SK-N-SH (cell line): Measurements from ENCODE around the gene ATXN7. TPM values are rescaled to one million over a fixed set of nuclear protein-coding genes. Genes with fewer than 3 reads are reported as not detected.

Source experiments
- CTCF ChIA-PET: fragments of 300-600, 350-600 bp; formaldehyde crosslinking; extraction: SDS; loops from one replicate; lab custom pipeline; 2021; lab: Yijun Ruan, JAX
- POLR2A ChIA-PET: fragments of 350-600 bp; sonication (Branson Sonifier 250); formaldehyde crosslinking; extraction: SDS; loops from one replicate; lab custom pipeline; 2020; ENCODE audit warnings: antibody characterized with exemption, inconsistent platforms; lab: Yijun Ruan, JAX
- DNase-seq: peaks from one replicate; pipeline ENCODE4 v3.0.0; 2012
- H2AFZ ChIP-seq: fragments of 200-600 bp; sonication (generic); 2 replicates; pipeline ENCODE4 v1.8.1; 2016; ENCODE audit warnings: antibody characterized with exemption, mild to moderate bottlenecking, low read depth
- H3F3A ChIP-seq: fragments of 200-600 bp; sonication (generic); replicated peaks from 2 replicates; pipeline ENCODE3; 2016; ENCODE audit warnings: antibody characterized with exemption, mild to moderate bottlenecking; ENCODE audit not compliant: insufficient read depth
- H3K27ac ChIP-seq, 2 experiments: fragments of 200-500 bp in 1 of 2; fragments of 200-600 bp in 1 of 2; sonication (Bioruptor generic) in 1 of 2; sonication (generic), shearing (Covaris generic) in 1 of 2; 2 replicates each; pipeline versions ENCODE4 v1.5.1 to v1.6.1; 2014 to 2016; ENCODE audit warnings: low read depth in 2 of 2, inconsistent platforms in 1 of 2, low read length in 1 of 2, mild to moderate bottlenecking in 1 of 2, mixed read lengths in 1 of 2
- H3K27me3 ChIP-seq: fragments of 200-600 bp; sonication (generic), shearing (Covaris generic); 2 replicates; pipeline ENCODE4 v1.6.1; 2016; ENCODE audit warnings: mixed run types; ENCODE audit not compliant: insufficient read depth
- H3K36me3 ChIP-seq, 2 experiments: fragments of 200-500 bp in 1 of 2; fragments of 200-600 bp in 1 of 2; sonication (Bioruptor generic) in 1 of 2; sonication (generic) in 1 of 2; replicated peaks in 1 of 2; 2 replicates each; pipeline versions ENCODE3 to v1.5.1; 2014 to 2016; ENCODE audit warnings: low read length in 1 of 2, mild to moderate bottlenecking in 1 of 2; ENCODE audit not compliant: insufficient read depth in 2 of 2, control insufficient read depth in 1 of 2
- H3K4me1 ChIP-seq, 2 experiments: fragments of 200-500 bp in 1 of 2; fragments of 200-600 bp in 1 of 2; sonication (Bioruptor generic) in 1 of 2; sonication (generic), shearing (Covaris generic) in 1 of 2; 2 replicates each; pipeline versions ENCODE4 v1.5.1 to v1.6.1; 2014 to 2016; ENCODE audit warnings: low read depth in 1 of 2, low read length in 1 of 2, mixed run types in 1 of 2; ENCODE audit not compliant: insufficient read depth in 2 of 2, control insufficient read depth in 1 of 2
- H3K4me2 ChIP-seq: fragments of 200-600 bp; sonication (generic), shearing (Covaris generic); 2 replicates; pipeline ENCODE4 v1.6.1; 2017; ENCODE audit warnings: mixed run types
- H3K4me3 ChIP-seq, 2 experiments: fragments of 200-500 bp in 1 of 2; fragments of 200-600 bp in 1 of 2; sonication (Bioruptor generic) in 1 of 2; sonication (generic), shearing (Covaris generic) in 1 of 2; 2 replicates each; pipeline versions ENCODE4 v1.5.1 to v1.8.1; 2014 to 2016; ENCODE audit warnings: low read depth in 2 of 2, inconsistent platforms in 1 of 2, low read length in 1 of 2, mild to moderate bottlenecking in 1 of 2, mixed read lengths in 1 of 2, moderate library complexity in 1 of 2
- H3K79me2 ChIP-seq: fragments of 200-600 bp; sonication (generic); 2 replicates; pipeline ENCODE4 v1.8.1; 2017; ENCODE audit warnings: mild to moderate bottlenecking; ENCODE audit not compliant: insufficient read depth
- H3K9ac ChIP-seq: fragments of 200-600 bp; sonication (generic); 2 replicates; pipeline ENCODE4 v1.6.1; 2017; ENCODE audit warnings: mixed run types
- H3K9me2 ChIP-seq: fragments of 200-600 bp; sonication (generic); 2 replicates; pipeline ENCODE4 v1.6.1; 2017; ENCODE audit warnings: mixed run types
- H3K9me3 ChIP-seq: fragments of 200-600 bp; sonication (generic); 2 replicates; pipeline ENCODE4 v1.6.1; 2017; ENCODE audit warnings: mixed run types, mild to moderate bottlenecking, moderate library complexity
- H4K20me1 ChIP-seq: fragments of 200-600 bp; sonication (generic); 2 replicates; pipeline ENCODE4 v1.6.1; 2017; ENCODE audit warnings: mild to moderate bottlenecking, mixed run types; ENCODE audit not compliant: insufficient read depth
- ELF1 ChIP-seq: IDR thresholded peaks from 2 replicates; pipeline ENCODE4 v1.4.0; 2012
- EP300 ChIP-seq, 2 experiments: IDR thresholded peaks; 2 replicates each; pipeline versions ENCODE4 v1.4.0 to v1.6.1; 2012; ENCODE audit warnings: borderline replicate concordance in 1 of 2, low read depth in 1 of 2, low read length in 1 of 2
- FOSL2 ChIP-seq: IDR thresholded peaks from 2 replicates; pipeline ENCODE4 v1.4.0; 2012; ENCODE audit warnings: low read depth, mild to moderate bottlenecking, moderate library complexity, borderline replicate concordance
- GABPA ChIP-seq: IDR thresholded peaks from 2 replicates; pipeline ENCODE4 v1.4.0; 2012; ENCODE audit warnings: low read depth, mild to moderate bottlenecking
- GATA2 ChIP-seq: sonication (generic); formaldehyde crosslinking; IDR thresholded peaks from 2 replicates; pipeline ENCODE4 v1.5.0; 2020; ENCODE audit warnings: mild to moderate bottlenecking, missing genetic modification reagents
- IRF3 ChIP-seq: fragments of 150-350 bp; IDR thresholded peaks from 2 replicates; pipeline ENCODE4 v1.6.1; 2016; ENCODE audit warnings: mild to moderate bottlenecking, low read depth, low read length
- JUND ChIP-seq: IDR thresholded peaks from 2 replicates; pipeline ENCODE4 v1.4.0; 2012
- MEF2A ChIP-seq: IDR thresholded peaks from 2 replicates; pipeline ENCODE4 v1.4.0; 2012; ENCODE audit warnings: low read depth, borderline replicate concordance
- MXI1 ChIP-seq: IDR thresholded peaks from 2 replicates; pipeline ENCODE4 v1.6.1; 2012; ENCODE audit warnings: mild to moderate bottlenecking, low read depth, low read length, improper control_type of control experiment
- POLR2AphosphoS5 ChIP-seq: IDR thresholded peaks from 2 replicates; pipeline ENCODE4 v1.6.1; 2012; ENCODE audit warnings: low read depth, low read length
- REST ChIP-seq: IDR thresholded peaks from 2 replicates; pipeline ENCODE4 v1.6.1; 2012; ENCODE audit warnings: mild to moderate bottlenecking, low read depth, low read length, moderate library complexity
- SMC3 ChIP-seq: IDR thresholded peaks from 2 replicates; pipeline ENCODE4 v1.6.1; 2012; ENCODE audit warnings: low read depth, low read length, improper control_type of control experiment
- TCF12 ChIP-seq: IDR thresholded peaks from 2 replicates; pipeline ENCODE4 v1.4.0; 2012
- TEAD4 ChIP-seq: IDR thresholded peaks from 2 replicates; pipeline ENCODE4 v1.4.0; 2012; ENCODE audit warnings: mild to moderate bottlenecking, borderline replicate concordance; ENCODE audit not compliant: insufficient read depth
- USF2 ChIP-seq: fragments of 150-350 bp; IDR thresholded peaks from 2 replicates; pipeline ENCODE4 v1.6.1; 2017; ENCODE audit warnings: antibody characterized with exemption, low read length, low read depth, borderline replicate concordance
- WGBS: methylation state at CpG from one replicate; pipeline ENCODE4 v1.1.6; 2017; ENCODE audit warnings: low lambda C conversion rate; 5-methylcytosine and 5-hydroxymethylcytosine counted together
- polyA plus RNA-seq, 3 experiments: library from polyadenylated mRNA; depleted of rRNA; stranded (reverse); fragments of >200 nt; gene quantifications; 2 replicates each; pipeline ENCODE4 v1.2.3, GENCODE V29; 2012
- TF ChIP-seq, protein P1 (sequence below): IDR thresholded peaks from 2 replicates; pipeline ENCODE4; 2012
- TF ChIP-seq, protein P2 (sequence below): IDR thresholded peaks from 2 replicates; pipeline ENCODE4 v1.4.0; 2012; ENCODE audit warnings: low read depth, borderline replicate concordance
- TF ChIP-seq, protein P3 (sequence below): IDR thresholded peaks from 2 replicates; pipeline ENCODE4 v1.4.0; 2012; ENCODE audit warnings: low read depth

ATXN7 gene
- polyA plus RNA-seq, 1 of the 3 experiments (the other 2 are of a cell fraction): 6.2 TPM

- peaks cover 4 to 13% of the 10 kb centered on the region in 2 experiments for H3K36me3 ChIP-seq
- CTCF ChIA-PET: interaction anchor here (0.7 to 2.1 kb wide), 3 partner anchors 51 to 561 kb away, joined by 3 to 8 read pairs (median 7); partner anchors contain the start of gene C3orf49
- H4K20me1 ChIP-seq: peaks cover 8% of the 10 kb centered on the region; the same call in 1 of the 2 replicates
- H3K4me3 ChIP-seq: no peak overlapping the region
- H3K9me3 ChIP-seq: no peaks in the 10 kb centered on the region
- no peak for TF ChIP-seq FOSL2
- TF ChIP-seq, protein P1, sequence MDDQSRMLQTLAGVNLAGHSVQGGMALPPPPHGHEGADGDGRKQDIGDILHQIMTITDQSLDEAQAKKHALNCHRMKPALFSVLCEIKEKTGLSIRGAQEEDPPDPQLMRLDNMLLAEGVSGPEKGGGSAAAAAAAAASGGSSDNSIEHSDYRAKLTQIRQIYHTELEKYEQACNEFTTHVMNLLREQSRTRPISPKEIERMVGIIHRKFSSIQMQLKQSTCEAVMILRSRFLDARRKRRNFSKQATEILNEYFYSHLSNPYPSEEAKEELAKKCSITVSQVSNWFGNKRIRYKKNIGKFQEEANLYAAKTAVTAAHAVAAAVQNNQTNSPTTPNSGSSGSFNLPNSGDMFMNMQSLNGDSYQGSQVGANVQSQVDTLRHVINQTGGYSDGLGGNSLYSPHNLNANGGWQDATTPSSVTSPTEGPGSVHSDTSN: no peak
- TF ChIP-seq ELF1: no peak
- TF ChIP-seq, protein P2, sequence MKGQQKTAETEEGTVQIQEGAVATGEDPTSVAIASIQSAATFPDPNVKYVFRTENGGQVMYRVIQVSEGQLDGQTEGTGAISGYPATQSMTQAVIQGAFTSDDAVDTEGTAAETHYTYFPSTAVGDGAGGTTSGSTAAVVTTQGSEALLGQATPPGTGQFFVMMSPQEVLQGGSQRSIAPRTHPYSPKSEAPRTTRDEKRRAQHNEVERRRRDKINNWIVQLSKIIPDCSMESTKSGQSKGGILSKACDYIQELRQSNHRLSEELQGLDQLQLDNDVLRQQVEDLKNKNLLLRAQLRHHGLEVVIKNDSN: no peak
- TF ChIP-seq POLR2AphosphoS5: no peak
- TF ChIP-seq REST: no peak
- no peak for TF ChIP-seq USF2
- TF ChIP-seq EP300 (IDR thresholded peaks at IDR 0.05; ENCODE audit: borderline replicate concordance in 1 of 2, low read depth in 1 of 2, low read length in 1 of 2): no peak
- TF ChIP-seq GABPA: no peak
- no peak for TF ChIP-seq IRF3
- no peak for TF ChIP-seq MEF2A
- no peak for TF ChIP-seq SMC3
- TF ChIP-seq GATA2 (CRISPR knock-in tag): no peak
- no peak for TF ChIP-seq JUND
- TF ChIP-seq TCF12: no peak
- TF ChIP-seq, protein P3, sequence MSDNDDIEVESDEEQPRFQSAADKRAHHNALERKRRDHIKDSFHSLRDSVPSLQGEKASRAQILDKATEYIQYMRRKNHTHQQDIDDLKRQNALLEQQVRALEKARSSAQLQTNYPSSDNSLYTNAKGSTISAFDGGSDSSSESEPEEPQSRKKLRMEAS: no peak
- no peak for TF ChIP-seq MXI1
- no peak for TF ChIP-seq TEAD4
- H3K4me1 ChIP-seq: peaks cover 13 to 18% of the 10 kb centered on the region in 2 experiments
- H3F3A ChIP-seq: peaks cover 14% of the 10 kb centered on the region
- POLR2A ChIA-PET: no interaction called here
- H3K9ac ChIP-seq: no peak overlapping the region
- H2AFZ ChIP-seq: no peak overlapping the region
- no peak for DNase-seq
- no peaks in the 10 kb centered on the region for H3K9me2 ChIP-seq
- no peak overlapping the region for H3K27ac ChIP-seq
- 97% methylated on average over 4 of the region's 4 CpGs for WGBS
- H3K4me2 ChIP-seq: no peak overlapping the region
- peaks cover 42% of the 10 kb centered on the region for H3K79me2 ChIP-seq
- H3K27me3 ChIP-seq: no peaks in the 10 kb centered on the region
Observed at GRCh38 chr3:63910001-63910400, 46.3 kb downstream of the ATXN7 start.
